Activated CD4-positive, CD25-positive, alpha-beta regulatory T cell treated with anti-CD3 and anti-CD28 coated beads, Interleukin-2, amount 50 U/mL, for 72 hours (primary cell): ENCODE measurements around the gene SLC17A2.

Experiments
- DNase-seq: peaks from one replicate; pipeline ENCODE4 v3.0.0; 2021

SLC17A2 gene

GRCh38 chr6:25916789-25917490 lies 13.6 kb downstream of the SLC17A2 start:
- no peak for DNase-seq

- DNase-seq = no peak
Observed at GRCh38 chr6:25916330-25916729, 14.2 kb downstream of the SLC17A2 start.

GRCh38 chr6:25913741-25914140 lies 16.8 kb downstream of the SLC17A2 start:
- DNase-seq = no peak

DNA sequence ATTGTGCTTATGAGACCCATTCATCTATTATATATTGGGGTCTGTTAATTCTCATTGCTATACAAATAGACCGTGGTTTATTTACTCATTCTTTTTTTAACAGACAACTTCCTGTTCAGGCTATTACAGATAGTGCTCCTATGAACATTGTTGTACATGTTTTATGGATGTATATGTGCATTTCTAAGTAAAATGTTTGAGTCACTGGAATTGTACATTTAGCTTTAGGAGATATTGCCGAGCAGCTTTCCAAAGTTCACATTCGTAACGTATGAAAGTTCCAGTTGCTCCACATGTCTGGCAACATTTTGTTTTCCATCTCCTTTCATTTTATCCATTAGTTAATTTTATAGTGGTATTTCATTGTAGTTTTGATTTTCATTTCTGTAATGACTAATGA lies 19.1 kb downstream of the SLC17A2 start:
- DNase-seq = no peak

- DNase-seq = no peak
Observed at GRCh38 chr6:25907475-25908014, 22.9 kb downstream of the SLC17A2 start.

GRCh38 chr6:25903467-25904099 lies 26.9 kb downstream of the SLC17A2 start:
- DNase-seq = no peak

GRCh38 chr6:25902071-25902470 lies 28.4 kb downstream of the SLC17A2 start:
- no peak for DNase-seq

- no peak for DNase-seq
Observed at GRCh38 chr6:25900843-25901242, 29.6 kb downstream of the SLC17A2 start.

DNA sequence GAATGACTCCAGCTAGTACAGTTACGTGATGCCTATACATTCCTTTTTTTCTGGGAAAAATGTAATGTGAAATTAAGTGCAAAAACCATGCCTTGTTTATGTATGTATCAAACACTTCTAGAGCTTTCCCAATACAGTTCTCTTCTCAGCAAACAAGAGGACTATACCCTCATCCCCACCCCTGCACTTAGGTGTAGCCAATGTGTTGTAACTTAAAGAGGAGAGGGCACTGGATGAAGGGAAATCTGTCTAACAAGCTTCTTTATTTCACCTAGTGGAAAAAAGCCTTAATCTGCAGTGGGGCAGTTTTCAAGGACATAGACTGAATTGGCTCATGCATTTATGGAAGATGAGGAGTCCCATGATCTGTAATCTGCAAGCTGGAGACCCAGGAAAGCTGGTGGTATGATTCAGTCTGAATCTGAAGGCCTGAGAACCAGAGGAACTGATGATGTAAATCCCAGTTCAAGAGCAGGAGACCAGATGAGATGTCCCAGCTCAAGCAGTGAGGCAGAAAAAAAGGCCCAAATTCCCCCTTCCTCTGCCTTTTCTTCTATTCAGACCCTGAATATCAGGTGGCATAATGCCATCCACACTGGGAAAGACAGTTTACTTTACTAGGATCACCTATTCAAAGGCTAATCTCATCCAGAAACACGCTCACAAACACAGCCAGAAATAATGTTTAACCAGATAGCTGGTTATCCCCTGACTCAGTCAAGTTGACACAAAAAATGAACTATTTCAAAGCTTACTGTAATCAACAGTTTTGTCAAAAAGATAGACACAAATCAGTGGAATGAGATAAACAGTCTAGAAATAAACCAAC lies 30.7 kb downstream of the SLC17A2 start:
- no peak for DNase-seq

GRCh38 chr6:25899123-25899522 lies 31.4 kb downstream of the SLC17A2 start:
- DNase-seq = no peak

DNA sequence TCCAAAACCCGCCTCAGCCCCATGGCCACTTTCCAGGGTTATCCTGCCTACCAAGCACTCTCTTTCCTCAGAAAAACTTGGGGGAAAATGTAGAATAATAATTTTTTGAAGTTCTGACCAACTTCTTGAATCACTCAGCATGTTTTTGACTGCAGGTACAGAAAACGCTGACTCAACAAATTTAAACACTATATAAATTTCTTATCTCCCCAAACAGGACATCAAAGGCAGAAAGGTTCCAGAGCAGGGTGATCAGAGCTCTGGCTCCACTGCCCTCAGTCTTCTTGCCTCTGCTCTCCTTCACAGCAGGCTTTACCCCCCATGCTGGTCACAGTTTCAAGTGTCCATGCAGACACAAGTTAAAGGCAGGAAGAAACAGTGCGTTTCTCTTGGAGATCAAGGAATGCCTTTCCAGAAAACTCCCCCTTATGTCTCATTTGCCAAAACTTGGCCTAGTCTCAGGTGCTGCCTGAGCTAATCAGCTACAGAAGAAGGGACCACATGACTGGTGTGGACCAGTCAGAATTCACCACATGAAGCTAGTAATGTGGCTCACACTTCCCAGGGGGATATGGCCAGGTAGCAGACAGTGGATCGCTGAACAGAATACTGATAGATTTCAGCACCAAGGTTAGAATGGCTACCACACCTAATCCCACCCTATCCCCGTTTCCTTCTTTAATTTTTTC lies 32.1 kb downstream of the SLC17A2 start:
- DNase-seq = no peak

- DNase-seq = no peak
Observed at GRCh38 chr6:25896252-25896651, 34.2 kb downstream of the SLC17A2 start.

DNA sequence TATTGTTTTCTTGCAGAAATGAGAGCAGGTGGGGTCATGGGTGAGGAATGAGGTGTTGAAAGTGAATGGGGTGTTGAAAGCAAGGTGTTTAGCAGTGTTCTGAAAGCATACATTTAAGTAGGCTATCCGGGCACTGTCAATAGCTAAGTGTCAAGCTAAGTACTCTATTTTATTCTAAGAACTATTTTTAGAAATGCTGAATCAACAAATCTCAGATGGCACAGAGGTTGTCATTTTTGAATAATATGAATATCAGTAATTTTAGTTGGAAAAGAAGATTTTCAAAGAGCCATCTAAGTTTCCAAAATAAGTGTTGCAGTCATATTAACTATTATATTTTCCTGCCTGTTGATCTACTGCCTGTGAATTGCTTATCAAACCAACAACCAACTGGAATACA lies 34.7 kb downstream of the SLC17A2 start:
- DNase-seq = no peak

DNA sequence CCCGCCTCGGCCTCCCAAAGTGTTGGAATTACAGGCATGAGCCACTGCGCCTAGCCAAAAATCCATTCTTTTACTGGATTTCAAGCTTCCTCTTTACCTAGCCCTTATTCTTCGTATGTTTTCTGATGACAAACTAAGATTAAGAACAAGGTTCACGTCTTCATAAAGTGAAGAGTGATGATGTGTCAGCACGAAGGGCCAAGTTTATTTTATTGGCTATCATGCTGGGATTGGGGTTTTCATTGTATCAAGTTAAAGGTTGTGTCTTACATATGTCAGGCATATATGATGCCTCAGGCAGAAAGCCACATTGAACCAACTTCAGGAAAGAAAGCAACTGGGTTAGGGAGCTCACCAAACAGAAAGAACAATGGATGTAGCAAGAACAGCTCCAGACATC lies 36.7 kb downstream of the SLC17A2 start:
- no peak for DNase-seq

DNA sequence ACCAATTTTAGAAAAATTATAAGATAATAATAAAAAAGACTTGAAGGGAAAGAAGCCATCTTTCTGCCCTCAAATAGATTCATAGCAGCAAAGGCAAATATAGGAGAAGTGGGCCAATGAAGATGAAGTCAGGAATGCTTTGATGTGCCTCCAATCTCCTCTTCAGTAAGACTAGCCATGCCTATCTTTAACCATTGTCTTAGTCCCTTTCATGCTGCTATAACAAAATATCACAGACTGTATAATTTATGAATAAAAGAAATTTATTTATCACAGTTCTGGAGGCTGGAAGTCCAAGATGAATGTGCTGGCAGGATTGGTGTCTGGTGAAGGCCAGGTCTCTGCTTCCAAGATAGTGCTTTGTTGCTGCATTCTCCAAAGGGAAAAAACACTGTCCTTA lies 37.6 kb downstream of the SLC17A2 start:
- no peak for DNase-seq

- no peak for DNase-seq
Observed at GRCh38 chr6:25889877-25890853, 40.3 kb downstream of the SLC17A2 start.

- no peak for DNase-seq
Observed at GRCh38 chr6:25888626-25889025, 41.9 kb downstream of the SLC17A2 start.

GRCh38 chr6:25886066-25886465 lies 44.4 kb downstream of the SLC17A2 start:
- no peak for DNase-seq

DNA sequence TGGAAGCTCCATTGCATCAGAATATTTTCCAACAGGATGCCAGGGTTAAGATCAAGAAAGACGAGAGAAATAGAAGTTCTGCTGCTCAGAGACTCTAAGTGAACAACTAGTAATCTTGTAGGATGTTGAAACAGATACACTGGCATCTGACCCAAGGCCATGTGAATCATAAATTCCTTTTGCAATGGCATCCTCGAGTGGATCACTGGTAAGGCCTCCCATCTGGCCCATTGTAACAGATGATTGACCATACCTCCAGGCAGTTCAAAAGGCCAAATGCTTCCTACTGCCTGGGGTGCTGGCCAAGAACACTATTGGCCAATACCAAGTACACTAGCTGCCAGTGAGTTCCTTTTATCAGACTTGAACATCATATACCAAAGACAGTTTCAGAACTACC lies 46.5 kb downstream of the SLC17A2 start:
- DNase-seq = no peak

DNA sequence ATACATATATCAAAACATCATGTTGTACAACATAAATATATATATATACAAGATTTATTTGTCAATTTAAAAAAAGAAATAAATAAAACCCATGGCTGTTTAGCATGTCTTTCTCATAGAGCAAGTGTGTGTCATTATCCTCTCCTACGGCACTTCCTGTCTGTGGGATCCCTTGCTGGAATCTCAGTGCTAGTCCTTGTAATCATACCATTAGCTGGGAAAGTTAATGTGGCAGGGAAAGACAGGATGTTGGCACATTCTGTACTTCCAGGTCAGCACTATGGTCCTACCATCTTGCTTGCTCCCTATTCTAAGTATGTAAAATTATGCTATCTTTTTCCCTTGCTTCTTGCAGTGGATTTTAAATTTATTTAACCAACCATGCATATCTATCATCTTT lies 47.0 kb downstream of the SLC17A2 start:
- DNase-seq = no peak

DNA sequence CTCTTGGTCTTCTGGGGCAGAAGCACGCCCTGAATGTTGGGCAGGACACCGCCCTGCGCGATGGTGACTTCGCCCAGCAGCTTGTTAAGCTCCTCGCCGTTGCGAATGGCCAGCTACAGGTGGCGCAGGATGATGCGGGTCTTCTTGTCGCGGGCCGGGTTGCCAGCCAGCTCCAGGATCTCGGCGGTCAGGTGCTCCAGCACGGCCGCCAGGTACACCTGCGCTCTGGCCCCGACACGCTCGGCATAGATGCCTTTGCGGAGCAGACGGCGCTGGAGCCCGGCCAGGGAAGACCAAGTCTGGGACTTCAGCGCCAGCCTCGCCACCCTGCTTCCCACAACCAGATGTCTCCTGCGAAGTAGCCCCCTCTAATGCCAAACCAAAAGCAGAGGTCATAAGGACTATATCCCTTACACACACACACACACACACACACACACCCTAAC lies 48.4 kb downstream of the SLC17A2 start:
- DNase-seq = peak; percentile 38

DNA sequence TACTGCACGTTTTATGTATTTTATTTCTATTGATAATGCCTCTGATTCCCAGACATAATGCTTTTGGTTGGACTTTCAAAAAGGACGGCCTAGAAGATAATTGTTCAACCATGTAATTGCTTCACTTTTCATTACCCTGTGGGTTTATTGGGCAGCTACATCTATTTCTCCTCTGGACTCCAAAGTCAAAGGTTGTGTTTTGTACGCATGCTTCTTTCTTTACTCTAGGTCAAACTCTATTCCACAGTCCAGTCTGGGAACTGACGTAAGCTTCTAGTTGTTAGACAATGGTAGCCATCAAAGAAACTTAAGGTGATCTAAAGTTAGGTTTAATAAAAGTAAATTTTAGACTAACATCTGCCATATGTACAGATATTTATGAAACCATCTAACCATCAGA lies 49.9 kb downstream of the SLC17A2 start:
- no peak for DNase-seq
